Activated T-cell treated with anti-CD3 and anti-CD28 coated beads for 24 hours (primary cell): ENCODE data around the gene SNORC.

Experiments
- DNase-seq: peaks from one replicate; pipeline ENCODE4 v3.0.0-alpha.2; 2020; ENCODE audit warnings: low read depth

SNORC gene

GRCh38 chr2:232882505-232883115 is 12.5 kb downstream of the SNORC start:
- no peak for DNase-seq

- DNase-seq = no peak
These were observed 13.2 kb downstream of the SNORC start for GRCh38 chr2:232883116-232883721.

- DNase-seq = no peak
These were observed 13.9 kb downstream of the SNORC start for GRCh38 chr2:232884001-232884421.

GRCh38 chr2:232884549-232885263 is 14.6 kb downstream of the SNORC start:
- no peak for DNase-seq

GRCh38 chr2:232885264-232885961 is 15.3 kb downstream of the SNORC start:
- no peak for DNase-seq

GRCh38 chr2:232886176-232886575 is 16.1 kb downstream of the SNORC start:
- no peak for DNase-seq

- no peak for DNase-seq
These were observed 16.6 kb downstream of the SNORC start for GRCh38 chr2:232886632-232887031.

- no peak for DNase-seq
These were observed 17.2 kb downstream of the SNORC start for GRCh38 chr2:232887171-232887850.

GRCh38 chr2:232888099-232888836 is 18.2 kb downstream of the SNORC start:
- DNase-seq = no peak

GRCh38 chr2:232888839-232889529 is 18.9 kb downstream of the SNORC start:
- DNase-seq = no peak

GRCh38 chr2:232889876-232890401 is 19.9 kb downstream of the SNORC start:
- DNase-seq = no peak

- no peak for DNase-seq
These were observed 20.5 kb downstream of the SNORC start for GRCh38 chr2:232890536-232890895.

- DNase-seq = no peak
These were observed 21.0 kb downstream of the SNORC start for GRCh38 chr2:232890896-232891601.

- no peak for DNase-seq
These were observed 21.6 kb downstream of the SNORC start for GRCh38 chr2:232891621-232892071.

GRCh38 chr2:232892221-232892620 is 22.2 kb downstream of the SNORC start:
- DNase-seq = no peak

GRCh38 chr2:232892843-232893242 is 22.8 kb downstream of the SNORC start:
- DNase-seq = no peak

GRCh38 chr2:232893834-232894233 is 23.8 kb downstream of the SNORC start:
- no peak for DNase-seq

GRCh38 chr2:232894251-232894650 is 24.2 kb downstream of the SNORC start:
- DNase-seq = no peak

GRCh38 chr2:232894746-232895145 is 24.7 kb downstream of the SNORC start:
- no peak for DNase-seq

- no peak for DNase-seq
These were observed 26.0 kb downstream of the SNORC start for GRCh38 chr2:232896111-232896510.
